HG03039 (cell line): ENCODE data around the gene DCST1.

Source experiments
- ATAC-seq: cut with Tn5 transposase; IDR thresholded peaks from one replicate; pipeline ENCODE4 v1.9.1; 2021; ENCODE audit warnings: mild to moderate bottlenecking, moderate library complexity; ENCODE audit not compliant: unreplicated experiment

The DCST1 gene

DNA sequence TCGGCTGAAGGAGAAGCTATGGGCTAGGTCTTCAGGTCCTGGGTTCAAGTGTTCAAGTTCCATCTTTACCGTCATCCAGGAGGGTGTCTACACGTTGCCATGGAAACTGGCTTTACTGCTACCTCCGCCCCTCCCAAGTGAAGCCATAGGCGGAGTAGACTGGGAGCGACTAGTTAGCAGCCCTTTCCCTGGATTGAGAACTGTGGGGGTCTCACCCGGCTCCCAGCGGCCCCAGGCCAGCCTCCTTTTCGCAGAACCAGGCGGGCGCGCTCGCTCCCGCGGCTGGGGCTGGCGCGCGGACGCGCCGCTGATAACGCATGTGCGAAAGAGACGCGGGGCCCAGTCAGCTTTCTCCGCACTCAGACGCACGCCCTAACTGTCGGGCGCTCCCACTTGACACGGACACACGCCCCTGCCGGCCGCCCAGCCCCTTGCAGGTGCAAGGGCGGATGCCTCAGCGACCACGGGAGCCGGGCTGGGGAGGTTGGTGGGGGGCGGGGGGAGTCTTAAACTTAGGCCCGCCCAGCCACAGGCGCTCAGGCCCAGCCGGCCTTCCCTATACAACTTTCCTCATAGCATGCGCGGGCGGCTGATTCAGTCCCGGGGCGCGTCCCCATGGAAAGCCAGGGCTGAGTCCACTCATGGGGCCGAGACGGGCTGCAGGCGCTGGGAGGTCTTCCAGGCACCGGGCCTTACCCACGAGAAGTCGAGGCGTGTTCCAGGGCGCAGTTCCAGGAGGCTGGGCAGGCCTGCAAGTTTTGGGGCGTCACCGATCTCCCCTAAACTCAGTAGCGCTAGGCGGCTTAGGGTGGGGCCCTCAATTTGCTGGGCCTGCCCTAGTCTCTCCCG lies 37.3 kb downstream of the DCST1 start:
- ATAC-seq, result peak; percentile 50

DNA sequence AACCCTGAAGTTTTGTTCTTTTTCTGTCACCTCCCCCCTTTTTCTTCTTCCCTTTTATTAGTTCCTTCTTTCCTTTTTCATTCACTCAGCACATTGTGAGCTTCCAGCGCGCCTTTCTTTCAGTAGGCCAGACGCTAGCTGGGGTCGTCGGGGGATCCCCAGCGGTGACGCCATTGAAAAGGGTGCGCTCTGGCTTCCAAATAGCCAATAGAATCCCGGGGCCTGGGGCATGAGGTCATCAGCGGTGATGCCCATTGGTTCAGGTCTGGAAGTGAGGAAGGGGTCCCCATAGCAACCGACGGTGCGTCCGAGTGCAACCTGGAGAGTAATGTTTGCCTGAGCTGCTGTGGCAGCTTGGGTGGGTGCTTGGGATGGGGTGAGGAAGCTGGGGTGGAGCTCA lies 38.1 kb downstream of the DCST1 start:
- ATAC-seq, result no peak

DNA sequence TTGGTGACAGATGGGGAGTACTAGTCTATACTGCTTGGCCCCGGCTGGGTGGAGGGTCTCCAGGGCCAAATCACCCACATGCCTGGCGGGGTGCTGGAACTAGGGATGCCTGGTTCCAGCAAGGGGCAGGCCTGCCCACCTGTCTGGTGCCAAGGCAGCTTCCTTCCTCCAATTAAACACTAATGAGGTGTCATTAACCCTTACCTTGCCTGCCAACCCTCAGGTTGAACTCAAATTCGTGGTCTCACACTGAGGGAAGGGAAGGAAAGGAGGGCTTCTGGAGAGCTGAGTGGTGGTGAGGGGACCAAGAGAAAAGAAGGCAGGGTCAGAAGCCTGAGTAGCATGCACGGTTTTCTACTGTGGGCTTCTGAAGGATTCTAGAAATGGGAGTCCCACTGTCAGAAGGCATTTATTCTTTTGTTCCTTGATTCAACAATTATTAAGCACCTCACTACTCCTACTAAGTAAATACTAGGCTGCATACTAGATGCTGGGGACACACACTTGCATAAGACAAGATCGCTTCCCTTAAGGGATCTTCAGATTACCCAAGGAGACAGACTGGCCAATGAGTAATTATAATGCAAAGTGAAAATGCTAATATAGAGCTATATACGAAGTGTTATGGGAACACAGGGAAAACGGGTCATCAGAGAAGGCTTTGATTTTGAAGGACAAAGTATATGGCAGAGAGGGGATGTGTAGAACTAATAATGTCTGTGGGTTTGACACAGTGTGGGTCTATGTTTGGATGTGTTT lies 39.1 kb downstream of the DCST1 start:
- no peak for ATAC-seq

DNA sequence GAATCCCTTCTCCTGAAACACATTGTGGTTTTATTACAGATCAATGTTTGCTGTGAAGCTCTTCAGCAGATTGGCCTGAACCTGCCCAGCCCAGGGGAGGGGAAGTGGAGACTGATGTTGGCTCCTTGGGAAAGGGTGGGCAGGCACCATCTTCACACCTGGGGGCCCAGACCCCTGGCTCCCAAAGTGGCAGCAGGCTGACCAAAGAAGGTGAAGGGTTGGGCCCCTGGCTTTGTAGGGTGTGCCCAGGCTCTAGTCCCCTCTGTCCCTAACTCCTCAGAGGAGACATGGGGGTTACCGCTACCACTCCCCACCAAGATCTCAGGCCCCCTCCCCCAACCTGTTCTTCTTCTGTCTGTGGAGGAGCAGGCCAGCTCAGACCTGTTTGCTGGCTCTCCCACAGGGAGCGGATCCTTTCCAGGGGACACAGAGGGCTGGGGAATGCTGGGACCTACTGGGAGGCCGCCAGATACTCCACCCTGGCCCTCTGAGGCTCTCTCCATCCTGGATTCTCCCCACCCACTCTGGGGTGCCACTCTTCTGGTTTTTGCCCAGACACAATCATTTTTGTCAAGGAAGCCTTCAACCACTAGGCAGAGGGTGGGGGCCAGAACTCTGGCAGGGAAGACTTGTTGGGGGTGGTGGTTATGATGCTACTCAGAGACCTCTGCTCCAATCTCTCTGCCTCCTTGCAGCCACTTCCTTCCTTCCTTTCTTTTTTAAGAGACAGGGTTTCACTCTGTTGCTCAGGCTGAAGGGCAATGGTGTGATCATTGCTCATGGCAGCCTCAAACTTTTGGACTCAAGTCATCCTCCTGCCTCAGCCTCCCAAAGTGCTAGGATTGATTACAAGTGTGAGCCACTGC lies 40.0 kb downstream of the DCST1 start:
- no peak for ATAC-seq

DNA sequence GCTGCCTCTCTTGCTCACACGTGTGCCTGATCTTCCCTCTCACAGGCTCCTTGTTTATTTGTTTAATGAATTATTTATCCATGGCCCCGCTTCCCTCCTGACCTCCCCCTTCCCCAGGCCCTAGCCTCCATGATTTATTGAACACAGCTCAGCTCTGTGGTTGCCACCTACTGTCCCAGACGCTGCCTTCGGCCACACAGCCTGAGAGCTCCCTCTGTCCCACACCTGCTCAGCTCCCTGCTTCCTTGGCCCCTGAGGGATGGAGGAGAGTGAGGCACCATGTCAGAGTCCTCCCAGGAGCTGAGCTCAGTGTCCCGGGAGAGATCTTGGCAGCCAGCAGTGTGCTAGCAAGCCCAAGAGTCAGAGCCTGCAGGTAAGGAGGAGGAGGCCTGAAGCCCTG lies 41.9 kb downstream of the DCST1 start:
- no peak for ATAC-seq

DNA sequence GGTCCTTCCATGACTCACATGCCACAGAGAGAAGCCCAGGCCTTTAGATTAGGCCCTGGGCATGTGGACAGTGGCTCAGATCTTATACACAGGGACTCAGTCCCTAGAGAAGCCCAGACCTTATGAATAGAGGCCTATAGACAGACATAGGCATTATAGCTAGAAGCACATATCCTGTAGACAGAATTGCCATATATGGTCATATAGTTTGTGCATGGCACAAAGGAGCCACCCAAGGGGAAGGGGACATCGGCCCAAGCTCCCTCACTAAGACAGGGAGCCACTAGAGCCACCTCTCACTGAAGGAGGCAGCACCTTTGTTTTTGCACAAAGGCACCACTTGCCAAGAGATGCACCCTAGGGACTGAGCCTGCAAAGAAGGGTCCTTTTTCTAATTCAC lies 42.7 kb downstream of the DCST1 start:
- ATAC-seq, result no peak

DNA sequence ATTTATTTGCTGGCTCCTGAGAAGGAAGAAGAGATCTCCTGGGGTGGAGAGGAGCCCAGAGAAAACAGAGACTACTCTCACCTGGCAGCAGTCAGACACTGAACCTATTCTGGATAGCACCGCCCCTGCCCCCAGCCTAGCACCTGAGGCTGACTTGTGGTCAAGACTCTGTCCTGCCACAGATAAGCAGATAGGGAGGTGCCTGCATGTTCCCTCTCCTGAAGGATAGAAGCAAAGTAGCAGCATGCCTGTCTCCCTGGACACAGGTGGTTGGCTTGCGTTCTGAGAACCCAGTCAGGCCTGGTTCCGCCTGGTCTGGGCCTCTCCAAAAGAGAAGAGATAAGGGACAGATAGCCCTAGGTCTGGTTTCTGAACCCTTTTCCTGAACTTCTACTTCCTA lies 43.7 kb downstream of the DCST1 start:
- ATAC-seq, result no peak

DNA sequence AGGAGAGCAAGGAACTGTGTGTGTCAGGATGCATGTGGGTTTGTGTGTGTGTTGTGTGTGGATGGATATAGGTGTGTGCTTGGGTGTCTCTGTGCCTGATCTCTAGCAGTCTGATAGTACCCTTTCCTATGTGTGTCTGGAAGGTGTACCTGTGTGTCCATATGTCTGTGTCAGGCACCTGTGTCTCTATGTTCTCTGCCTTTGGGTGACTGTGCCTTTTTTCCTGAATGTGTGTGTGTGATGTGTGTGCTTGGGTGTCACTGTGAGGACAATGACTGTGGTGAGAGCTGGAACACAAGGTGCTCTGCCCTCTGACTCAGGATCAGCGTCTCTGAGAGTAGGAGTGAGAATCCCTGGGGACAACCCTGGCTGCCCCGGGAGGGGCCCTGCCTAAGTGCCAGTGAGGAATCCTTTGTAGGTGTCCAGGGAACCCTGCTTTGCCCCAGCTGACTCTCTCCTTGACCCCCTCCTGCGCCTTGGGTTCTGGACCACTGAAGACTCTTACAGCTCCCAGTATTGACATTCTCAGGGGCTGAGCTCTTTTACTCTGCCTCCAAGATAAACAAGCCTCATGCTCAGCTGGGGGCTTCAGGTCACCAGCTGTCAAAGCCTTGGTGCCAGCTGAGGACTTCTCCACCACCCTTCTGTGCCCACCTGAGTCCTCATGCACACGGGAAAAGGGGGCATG lies 44.3 kb downstream of the DCST1 start:
- ATAC-seq, result no peak

DNA sequence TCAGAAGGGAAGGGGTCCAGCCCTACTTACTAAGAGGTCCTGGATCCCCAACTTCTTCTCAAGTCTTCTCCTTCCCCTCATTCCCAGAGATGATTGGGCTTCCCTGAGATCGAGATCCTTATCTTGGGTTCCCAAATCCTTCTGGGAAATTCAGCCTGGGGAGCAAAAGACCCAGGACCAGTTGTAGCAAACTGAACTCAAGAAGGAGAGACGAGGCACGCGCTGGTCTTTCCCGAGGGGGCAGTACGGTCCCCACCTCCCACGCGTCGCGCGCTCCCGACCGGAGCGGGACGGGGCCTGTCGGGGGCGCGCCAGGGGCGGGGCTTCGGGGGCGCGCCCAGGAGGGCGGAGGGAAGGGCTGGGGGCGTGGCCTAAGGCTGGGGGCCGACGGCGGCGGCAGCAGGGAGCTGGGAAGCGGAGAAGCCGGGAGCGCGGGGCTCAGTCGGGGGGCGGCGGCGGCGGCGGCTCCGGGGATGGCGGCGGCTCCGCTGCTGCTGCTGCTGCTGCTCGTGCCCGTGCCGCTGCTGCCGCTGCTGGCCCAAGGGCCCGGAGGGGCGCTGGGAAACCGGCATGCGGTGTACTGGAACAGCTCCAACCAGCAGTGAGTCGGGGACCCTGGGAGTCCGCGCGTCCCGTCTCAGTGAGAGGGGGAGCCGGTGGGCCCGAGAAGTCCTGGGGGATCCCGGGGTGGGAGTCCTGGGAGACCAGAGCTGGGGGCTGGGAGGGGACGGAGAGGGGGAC lies 45.0 kb downstream of the DCST1 start, which contains the start of gene EFNA3:
EFNA3 (plus strand) TSS at position 369 of the 741 bp plus-strand sequence; CDS start at position 474, 105 bp downstream.
- ATAC-seq, result no peak

DNA sequence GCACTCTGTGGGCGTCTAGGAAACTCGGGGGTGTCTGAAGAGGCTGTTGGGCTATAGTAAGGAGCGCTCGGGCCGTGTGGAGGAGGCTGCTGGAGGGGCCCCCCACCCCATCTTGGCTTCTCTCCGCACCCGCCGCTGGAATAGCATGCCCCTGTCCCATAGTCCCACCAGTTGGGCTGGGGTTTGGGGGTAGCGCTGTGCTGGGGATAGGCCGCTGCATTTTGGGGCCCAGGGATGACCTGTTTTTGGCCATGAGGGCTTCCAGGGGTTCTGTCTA lies 45.5 kb downstream of the DCST1 start:
- no peak for ATAC-seq

DNA sequence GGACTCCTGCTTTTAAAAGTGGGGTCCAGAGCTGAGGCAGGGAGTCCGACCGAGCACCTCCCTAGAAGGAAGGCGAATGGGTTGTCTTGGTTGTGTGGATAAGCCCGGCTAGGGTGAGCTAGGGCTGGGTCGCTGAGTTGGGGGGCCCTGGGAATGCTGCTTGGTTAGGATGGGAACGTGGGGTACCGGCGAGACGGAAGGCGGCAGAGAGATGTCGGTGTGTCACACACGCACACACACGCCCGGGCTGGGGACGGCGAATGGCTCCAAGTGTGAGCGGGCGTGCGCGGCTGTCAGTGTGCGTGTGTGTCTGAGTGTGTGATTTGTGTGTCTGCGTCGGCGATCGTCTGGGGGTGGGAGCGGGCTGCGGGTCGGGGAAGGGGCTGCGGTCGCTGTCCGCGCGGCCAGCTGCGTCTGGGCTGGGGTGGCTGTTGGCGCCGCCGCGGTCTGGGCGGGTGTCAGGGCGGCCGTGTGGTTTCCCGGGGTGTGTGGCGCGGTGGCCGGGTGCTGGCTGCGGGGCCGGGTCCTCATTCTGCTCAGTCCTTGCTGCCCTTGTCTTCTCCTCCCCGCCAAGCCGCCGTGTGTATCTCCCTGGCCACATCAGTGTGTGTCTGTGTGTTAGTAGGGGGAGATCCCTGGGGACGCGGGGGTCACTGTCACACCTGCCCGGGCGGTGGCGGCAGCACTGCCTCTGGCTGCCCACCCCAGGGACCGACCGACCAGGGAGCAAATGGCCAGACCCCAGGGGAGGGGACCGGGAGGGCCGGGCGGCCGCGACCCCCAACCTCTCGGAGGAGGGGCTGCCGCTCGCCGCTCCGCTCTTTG lies 46.1 kb downstream of the DCST1 start:
- no peak for ATAC-seq

DNA sequence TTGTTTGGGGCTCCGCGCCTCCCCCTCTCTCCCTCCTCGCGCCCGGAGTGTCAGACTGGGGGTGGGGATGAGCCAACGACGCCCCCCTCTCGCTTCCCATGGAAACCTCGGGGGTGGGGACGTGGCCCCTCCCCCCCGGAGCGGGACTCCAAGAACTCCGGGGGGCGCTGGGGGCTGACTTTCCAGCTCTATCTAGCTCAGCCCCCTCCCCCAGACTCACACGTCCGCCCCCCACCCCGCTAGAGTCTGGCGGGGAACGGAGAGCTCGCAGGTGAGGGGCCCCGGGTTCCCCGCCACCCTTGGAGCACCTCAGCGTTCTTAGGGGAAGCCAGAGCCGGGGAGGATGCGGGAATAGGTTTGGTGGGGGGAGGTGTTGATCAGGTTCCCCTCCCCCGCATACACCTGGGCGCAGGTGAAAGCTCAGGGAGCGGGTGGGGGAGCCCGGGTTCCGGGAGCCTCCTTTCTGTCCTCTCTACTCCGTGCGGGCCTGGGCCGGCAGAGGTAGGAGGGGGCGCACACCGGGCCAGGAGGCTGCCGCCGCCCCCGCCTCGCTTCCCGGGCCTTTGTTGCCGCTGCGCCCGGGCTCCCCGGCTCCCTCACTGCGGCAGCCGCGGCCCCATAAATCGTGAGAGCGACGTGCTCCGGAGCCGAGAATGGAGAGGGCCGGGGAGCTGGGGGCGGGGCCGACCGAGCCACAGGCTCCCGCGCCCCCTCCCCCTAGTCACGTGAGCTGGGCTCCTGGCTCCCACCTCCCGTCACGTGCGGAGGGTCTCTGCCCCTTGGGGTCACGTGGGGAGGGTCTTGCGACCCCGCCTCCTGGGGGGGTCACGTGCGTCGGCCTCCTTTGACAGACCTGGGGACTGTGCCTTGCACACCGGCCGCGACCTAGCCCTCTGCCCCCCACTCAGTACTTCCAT lies 46.9 kb downstream of the DCST1 start:
- ATAC-seq, result no peak

DNA sequence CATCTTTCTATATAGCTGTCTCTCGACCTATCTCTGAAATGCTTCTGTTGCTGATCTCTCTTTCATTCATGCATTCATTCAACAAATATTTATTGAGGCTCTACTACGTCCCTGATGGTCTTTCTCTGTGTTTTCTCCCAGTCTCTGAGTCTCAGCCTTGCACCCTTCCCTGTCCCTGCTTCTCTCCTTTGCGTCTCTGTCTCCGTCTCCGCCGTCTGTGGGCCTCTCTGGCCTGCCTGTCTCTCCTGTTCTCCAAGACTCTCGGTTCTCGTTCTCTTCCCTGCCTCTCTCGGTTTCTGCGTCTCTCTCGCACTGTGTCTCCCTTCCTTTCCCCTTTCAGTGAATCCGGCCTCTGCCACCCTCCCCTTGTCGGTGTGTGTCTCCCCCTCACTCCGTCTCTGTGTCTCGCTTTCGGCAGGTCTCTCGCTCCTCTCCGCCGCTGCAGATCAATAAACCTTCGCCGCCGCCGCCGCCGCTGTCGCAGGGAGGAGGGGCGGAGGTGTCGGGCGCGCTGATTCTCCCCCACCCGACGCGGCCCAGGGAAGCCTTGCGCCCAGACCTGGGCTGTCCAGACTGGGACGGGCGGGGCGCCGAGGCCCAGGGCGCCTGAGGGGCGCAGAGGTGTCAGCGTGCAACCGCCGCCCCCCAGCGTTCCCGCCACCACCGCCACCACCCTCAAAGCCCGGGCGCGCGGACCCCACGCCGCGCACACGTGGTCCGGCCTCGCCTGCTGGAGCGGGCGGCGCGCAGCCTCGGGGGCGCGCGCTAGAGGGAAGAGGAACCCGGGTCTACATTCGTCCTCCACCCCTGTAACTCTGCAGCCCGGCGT lies 48.1 kb downstream of the DCST1 start:
- ATAC-seq, result no peak

DNA sequence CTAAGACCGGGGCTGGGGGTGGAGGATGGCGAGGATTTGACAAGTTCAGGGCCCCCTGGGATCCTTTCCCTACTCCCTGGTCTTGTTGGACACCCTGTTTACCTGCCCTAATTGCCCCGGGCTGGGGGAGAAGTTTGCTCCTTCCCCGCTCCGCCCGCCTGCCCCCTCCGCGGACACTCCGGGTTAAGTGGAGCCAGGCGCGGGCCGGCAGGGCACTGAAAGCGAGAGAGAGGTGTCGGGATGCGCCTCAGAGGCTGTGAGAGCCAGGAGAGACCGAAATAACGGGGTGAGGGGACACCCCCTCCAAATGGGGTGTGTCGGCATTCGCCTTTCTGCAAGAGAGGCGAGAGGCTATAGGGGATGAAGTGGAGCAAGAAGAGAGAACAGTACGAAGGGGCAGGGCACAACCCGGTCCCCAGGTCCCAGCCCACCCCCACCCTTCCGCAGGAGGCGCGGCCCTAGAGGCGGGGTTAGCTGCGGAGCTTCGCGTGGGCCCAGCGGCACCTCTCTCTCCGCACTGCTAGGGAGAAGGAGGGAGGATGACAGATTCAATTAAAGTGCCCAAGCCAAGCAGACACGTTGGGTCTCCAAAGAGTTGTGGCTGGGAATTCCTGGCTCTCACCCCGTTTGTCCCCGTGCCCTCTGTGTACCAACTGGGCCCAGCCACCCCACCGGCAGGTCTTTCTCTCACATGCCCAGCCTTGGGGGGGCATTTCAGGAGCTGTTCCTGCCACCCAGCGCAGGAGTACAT lies 48.9 kb downstream of the DCST1 start:
- no peak for ATAC-seq

DNA sequence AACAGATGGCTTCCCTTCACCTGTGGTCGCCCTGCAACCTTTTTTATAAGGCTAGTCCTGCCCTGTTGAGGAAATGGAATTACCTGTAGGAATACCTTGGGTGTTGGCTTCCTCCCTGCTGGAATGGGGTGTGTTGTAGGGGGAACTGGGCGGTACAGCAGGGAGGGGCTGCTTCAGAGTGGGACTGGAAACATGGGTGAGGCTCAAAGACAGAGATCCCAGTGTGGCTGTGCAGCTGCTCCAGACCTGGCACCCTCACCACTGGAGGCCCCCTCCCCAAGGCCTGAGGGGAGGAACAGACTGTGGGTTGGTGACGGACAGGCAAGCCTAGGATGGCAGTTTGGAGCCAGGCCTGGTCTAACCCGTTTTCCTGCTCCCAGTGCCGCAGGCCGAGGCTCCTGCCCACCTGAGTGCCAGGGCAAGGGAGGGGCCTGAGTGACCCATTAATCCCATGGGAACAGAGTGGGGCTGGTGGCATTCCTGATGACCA lies 49.5 kb downstream of the DCST1 start:
- no peak for ATAC-seq

DNA sequence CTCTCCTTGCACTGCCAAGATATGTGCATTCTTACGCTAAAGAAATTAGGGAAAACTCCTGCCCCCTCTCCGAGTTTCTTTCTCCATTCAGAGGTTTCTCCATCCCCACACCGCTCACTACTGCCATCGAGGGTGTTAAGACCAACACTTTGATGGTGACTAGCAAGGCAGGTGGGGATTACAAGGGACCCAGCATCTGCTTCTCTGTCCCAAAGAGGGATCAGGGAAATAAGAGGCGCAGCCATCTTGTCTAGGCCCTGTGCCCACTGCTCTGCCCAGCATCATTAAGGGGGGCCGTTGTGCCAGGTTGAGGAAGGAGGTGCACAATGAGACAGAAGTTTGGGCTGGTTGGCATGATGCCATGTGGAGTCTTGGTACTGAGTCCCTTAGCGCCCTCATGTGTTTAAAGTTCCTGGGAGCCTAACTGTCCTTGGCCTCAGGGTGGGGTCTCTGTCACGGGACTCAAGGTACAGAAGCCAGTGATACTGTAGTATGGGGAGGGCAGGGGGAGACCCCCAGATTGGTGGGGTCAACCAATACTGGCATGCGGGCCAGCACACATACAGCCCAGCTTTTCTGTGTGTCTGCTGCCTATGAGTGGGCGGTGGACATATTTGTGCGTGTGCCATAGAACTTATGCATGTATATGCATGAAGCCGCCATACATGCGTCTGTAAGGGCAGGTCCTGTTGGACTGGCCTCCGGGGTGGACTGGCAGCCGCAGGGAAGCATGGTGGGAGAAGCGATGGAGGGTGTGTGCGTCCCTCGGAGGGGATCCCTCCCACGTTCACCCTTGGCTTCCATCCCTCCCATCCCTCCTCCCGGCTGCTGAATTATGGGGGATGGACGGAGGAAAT lies 50.5 kb downstream of the DCST1 start:
- ATAC-seq, result peak; percentile 1
